Fibroblast of the aortic adventitia (primary cell): ENCODE measurements around the gene GCM1. TPM values are rescaled to one million over a fixed set of nuclear protein-coding genes. Genes with fewer than 3 reads are reported as not detected.

Source experiments
- DNase-seq: peaks from one replicate; pipeline ENCODE4 v3.0.0-alpha.2; 2010; ENCODE audit warnings: low read depth
- H3K4me3 ChIP-seq: 2 replicates; pipeline ENCODE4 v1.5.1; 2011; ENCODE audit warnings: low read depth, mild to moderate bottlenecking, control low read depth, low read length, moderate library complexity
- total RNA-seq: library from RNA; depleted of rRNA; stranded (reverse); fragments of >200 nt; gene quantifications from 2 replicates; pipeline ENCODE4 v1.2.3, GENCODE V29; 2012; ENCODE audit warnings: low replicate concordance
- TF ChIP-seq, protein P1 (sequence below): IDR thresholded peaks from 2 replicates; pipeline ENCODE4 v1.5.1; 2011; ENCODE audit warnings: mild to moderate bottlenecking, low read length, control low read depth, inconsistent platforms; ENCODE audit not compliant: insufficient read depth

GCM1 gene
- total RNA-seq, 1 donor, result under 0.01 TPM

GRCh38 chr6:53179961-53180651 lies 31.5 kb upstream of the GCM1 start:
- DNase-seq, result peak; percentile 51
- no peak overlapping the region for H3K4me3 ChIP-seq
- TF ChIP-seq, protein P1, sequence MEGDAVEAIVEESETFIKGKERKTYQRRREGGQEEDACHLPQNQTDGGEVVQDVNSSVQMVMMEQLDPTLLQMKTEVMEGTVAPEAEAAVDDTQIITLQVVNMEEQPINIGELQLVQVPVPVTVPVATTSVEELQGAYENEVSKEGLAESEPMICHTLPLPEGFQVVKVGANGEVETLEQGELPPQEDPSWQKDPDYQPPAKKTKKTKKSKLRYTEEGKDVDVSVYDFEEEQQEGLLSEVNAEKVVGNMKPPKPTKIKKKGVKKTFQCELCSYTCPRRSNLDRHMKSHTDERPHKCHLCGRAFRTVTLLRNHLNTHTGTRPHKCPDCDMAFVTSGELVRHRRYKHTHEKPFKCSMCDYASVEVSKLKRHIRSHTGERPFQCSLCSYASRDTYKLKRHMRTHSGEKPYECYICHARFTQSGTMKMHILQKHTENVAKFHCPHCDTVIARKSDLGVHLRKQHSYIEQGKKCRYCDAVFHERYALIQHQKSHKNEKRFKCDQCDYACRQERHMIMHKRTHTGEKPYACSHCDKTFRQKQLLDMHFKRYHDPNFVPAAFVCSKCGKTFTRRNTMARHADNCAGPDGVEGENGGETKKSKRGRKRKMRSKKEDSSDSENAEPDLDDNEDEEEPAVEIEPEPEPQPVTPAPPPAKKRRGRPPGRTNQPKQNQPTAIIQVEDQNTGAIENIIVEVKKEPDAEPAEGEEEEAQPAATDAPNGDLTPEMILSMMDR, result no peak

- DNase-seq, result no peak
- TF ChIP-seq, protein P1, result no peak
- no peak overlapping the region for H3K4me3 ChIP-seq
These were observed 30.3 kb upstream of the GCM1 start for GRCh38 chr6:53178837-53179432.

DNA sequence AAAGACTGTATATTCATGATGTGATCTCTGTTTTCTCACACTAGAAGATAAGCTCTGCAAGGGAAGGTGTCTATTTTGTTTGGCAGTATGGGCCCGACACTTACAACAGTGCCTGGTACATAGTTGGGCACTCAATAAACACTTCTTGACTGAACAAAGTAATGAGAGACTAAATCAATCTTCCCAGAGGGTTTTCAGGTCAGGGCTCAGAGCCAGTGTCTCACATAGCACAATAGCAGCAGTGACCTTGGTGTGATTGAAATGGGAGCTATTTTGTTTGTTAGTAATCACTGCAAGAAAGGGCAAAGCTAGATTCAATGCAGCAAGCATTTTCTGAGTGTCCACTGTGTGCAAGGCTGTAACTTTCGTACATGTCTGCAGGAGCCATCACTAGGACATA lies 26.4 kb upstream of the GCM1 start:
- no peak overlapping the region for H3K4me3 ChIP-seq
- DNase-seq, result no peak
- TF ChIP-seq, protein P1, result no peak

- no peak for DNase-seq
- H3K4me3 ChIP-seq, result no peak overlapping the region
- TF ChIP-seq, protein P1, result no peak
These were observed 23.8 kb upstream of the GCM1 start for GRCh38 chr6:53172468-53172803.

- TF ChIP-seq, protein P1, result peak; percentile 100
- peak; percentile 80 for DNase-seq
- H3K4me3 ChIP-seq, result no peak overlapping the region
These were observed 23.2 kb upstream of the GCM1 start for GRCh38 chr6:53171605-53172467.

GRCh38 chr6:53168516-53169267 lies 20.1 kb upstream of the GCM1 start:
- TF ChIP-seq, protein P1, result no peak
- peak; percentile 66 for DNase-seq
- no peak overlapping the region for H3K4me3 ChIP-seq
